NCI-H510A (cell line): ENCODE results near the gene MROH7.

Source experiments
- DNase-seq: peaks from one replicate; lab custom pipeline; 2025; lab: John Stamatoyannopoulos, UW

Gene MROH7

DNA sequence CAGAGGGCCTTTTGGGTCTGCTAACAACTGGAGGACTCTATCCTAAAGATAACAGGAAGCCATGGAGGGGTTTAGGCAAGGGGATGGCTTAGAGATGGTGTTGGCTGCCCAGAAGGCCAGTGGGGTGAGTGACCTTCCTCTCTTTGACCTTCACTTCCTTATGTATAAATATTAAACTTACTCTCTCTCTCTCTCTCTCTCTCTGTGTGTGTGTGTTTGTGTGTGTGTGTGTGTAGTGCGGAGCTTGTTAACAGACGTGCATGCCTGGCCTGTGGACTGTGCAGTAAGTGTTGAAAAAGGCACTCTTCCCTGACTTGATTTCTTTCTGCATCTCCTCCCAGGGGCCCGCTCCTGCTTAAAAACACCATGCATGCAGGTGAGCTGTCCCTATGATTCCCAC, 10.0 kb downstream of the MROH7 start:
- no peak for DNase-seq

- no peak for DNase-seq
Measured at GRCh38 chr1:54652168-54652567, 10.6 kb downstream of the MROH7 start.

GRCh38 chr1:54653036-54653435, 11.4 kb downstream of the MROH7 start:
- no peak for DNase-seq

DNA sequence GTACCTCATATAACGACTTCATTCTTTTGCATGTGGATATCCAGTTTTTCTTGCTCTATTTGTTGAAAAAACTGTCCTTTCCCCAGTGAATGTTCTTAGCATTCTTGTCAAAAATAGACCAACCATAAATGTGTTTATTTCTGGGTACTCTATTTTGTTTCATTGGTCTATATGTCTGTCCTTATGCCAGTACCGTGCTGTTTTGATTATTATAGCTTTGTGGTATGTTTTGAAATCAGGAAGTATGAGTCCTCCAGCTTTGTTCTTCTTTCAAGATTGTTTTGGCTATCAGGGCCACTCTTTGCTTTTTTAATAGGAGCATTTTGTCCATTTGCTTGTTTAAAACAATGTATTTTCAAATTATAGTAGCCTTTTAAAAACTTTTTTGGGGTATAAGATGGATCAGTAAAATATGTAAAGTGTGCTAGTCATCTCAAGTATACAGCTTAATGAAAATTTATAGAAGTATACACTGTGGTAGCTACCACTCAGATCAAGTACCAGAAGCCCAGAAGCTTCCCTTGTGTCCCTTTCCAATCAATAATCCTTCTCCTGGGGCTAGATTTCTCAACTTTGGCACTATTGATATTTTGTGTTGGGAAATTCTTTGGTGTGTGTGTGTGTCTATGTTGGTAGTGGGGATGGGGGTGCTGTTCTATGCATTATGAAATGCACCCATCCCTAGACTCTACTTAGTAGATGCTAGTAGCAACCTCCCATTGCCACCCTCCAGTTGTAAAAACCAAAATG, 16.8 kb downstream of the MROH7 start:
- DNase-seq, result no peak

GRCh38 chr1:54663725-54664124, 22.1 kb downstream of the MROH7 start:
- DNase-seq, result no peak

- DNase-seq, result no peak
Measured at GRCh38 chr1:54664364-54664763, 22.8 kb downstream of the MROH7 start.

- no peak for DNase-seq
Measured at GRCh38 chr1:54665852-54666251, 24.3 kb downstream of the MROH7 start.

GRCh38 chr1:54666333-54666732, 24.7 kb downstream of the MROH7 start:
- no peak for DNase-seq

- DNase-seq, result no peak
Measured at GRCh38 chr1:54667797-54668196, 26.2 kb downstream of the MROH7 start.

GRCh38 chr1:54668567-54668966, 27.0 kb downstream of the MROH7 start:
- no peak for DNase-seq

DNA sequence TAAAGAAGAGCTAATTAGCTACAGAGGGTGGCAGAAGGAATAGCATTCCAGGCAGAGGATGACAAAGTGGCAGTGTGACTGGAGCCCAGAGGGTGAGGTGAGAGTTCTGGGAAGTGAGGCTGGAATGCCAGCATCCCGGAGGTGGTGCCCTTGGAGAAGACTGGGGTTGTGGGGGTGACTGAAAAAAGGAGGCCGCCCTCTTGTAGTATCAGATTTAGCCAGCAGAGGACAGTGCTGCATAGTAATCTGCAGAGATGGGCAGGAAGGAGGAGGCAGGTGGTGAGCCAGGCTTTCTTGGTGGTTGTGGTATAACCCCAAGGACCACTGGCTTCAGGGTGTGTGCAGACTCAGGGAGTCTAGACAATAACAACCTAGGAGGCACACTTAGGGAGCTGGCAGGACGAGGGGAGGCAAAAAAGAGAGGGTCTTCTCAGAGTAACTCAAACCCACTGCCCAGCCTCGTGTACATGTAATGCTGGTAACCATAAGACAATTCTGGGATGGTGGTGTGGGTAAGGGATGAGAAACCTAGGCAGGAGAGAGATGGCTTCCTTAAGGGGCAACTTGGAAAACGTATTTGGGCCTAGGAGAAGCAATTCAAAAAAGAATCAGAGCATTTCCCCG, 30.5 kb downstream of the MROH7 start:
- DNase-seq, result peak; percentile 13

GRCh38 chr1:54678776-54679643, 37.4 kb downstream of the MROH7 start:
- no peak for DNase-seq

GRCh38 chr1:54679706-54680105, 38.1 kb downstream of the MROH7 start:
- DNase-seq, result no peak

DNA sequence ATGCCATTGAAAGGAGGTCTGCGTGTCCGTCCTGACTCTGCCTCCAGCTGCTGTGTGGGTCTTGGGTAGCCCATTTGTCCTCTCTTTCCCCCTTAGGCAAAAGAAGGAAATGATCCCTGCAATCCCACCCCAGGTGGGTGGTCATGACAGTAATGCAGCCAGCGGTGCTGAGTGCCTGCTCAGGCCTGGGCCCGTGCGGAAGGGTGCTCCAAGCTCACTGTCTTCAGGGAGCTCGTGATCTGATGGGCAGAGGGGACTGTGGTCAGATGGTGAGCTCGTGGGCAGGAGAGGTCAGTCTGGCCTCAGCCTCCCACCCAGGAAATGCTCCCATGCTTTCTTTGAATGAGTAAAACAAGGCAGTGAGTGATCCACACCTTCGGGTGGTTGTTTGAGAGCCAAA, 38.8 kb downstream of the MROH7 start:
- DNase-seq, result no peak

DNA sequence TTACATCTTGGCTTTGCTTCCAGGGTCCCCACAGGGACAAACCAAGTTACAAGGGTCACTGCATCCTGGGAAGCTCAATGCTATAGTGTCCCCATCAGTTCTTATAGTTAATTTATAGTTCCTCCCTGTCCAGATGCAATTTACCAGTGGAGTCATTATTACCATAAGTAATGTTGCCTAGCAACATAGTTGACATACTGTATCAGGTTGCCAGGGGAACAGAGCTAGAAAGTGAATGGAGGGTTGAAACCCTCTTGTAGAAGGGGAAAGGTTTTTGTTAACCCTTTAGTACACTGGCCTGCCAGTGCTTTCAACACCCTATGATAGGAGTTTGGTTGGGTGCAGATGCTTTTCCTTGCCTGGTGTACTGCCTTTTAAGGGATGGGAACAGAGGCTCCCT, 39.8 kb downstream of the MROH7 start:
- peak; percentile 56 for DNase-seq

DNA sequence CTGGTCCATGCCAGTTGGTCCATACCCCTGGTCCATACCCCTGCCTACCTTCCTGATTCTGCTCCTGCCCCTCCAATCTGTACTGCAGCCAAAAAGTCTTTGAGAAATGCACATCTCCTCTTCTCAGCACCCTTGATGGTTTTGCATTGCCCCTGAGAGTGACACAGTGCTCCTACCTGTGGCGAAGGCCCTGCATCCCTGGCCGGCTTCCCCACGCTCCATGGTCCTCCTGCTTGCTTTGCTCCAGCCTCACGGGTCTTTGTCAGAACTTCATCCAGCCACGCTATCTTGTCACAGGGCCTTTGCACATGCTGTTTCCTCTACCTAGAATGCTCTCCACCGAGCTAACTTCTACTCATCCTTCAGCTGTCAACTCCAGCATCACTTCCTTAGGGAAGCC, 41.9 kb downstream of the MROH7 start:
- no peak for DNase-seq

DNA sequence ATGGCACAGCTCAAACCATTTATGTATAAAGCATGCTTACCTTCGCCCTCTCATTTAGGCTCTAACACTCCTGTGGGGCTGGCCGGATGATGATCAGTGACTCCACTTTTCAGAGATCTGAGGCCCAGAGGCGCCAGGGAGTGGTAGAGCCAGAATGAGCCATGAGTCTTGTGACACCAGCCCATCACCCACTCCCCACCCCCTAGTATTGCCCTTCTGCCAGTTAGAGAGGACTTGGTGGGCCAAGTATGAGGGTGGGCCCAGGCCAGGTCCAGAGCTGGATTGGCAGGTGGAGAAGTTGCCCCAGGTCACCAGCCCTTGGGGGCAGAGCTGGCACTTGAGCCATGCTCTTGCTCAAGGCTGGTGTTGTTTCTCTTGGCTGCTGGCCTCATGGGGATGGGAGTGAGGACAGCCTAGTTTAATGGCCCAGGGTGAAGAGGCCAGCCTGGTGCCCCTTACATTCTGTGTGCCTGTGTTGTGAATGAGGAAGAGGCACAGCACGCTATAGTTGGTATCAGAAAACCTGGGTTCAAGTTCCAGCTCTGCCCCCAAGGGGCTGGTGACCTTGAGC, 43.8 kb downstream of the MROH7 start:
- DNase-seq, result no peak

- DNase-seq, result no peak
Measured at GRCh38 chr1:54686155-54686554, 44.6 kb downstream of the MROH7 start.

DNA sequence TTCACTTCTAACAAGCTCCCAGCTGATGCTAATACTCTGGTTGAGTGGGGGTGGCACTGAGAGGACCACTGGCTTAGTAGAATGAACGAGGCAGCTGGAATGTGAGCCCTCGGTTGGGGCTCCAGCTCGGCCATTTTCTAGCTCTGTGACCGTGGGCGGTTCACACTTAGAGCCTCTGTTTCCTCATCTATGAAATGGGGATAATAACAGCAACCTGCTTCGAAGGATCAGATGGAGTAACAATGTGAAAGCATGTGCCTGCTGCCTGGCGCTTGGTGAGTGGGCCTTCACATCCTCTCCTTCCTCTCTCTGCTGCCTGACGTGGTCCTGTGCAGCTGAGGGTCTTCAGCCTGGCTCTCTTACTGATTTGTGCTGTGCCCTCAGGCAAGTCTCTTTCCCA, 53.2 kb downstream of the MROH7 start:
- no peak for DNase-seq

DNA sequence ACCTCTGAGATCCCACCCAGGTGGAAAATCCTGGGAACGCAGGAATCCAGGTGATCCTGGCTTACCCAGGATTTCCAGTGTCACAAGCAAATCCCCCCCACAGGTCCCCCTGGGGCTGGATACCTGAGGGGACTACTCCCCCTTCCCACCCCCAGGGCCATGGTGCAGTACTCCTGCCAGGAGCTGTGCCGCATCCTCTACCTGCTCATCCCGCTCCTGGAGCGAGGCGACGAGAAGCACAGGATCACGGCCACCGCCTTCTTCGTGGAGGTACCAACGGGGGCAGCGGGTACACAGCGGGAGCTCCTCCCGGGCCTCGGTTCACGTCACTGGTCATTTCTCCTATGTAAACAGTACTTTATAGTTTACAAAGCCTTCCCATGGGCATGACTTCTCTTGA, 53.6 kb downstream of the MROH7 start:
- no peak for DNase-seq

- DNase-seq, result no peak
Measured at GRCh38 chr1:54695764-54696163, 54.2 kb downstream of the MROH7 start.

- DNase-seq, result no peak
Measured at GRCh38 chr1:54696262-54696661, 54.7 kb downstream of the MROH7 start.

DNA sequence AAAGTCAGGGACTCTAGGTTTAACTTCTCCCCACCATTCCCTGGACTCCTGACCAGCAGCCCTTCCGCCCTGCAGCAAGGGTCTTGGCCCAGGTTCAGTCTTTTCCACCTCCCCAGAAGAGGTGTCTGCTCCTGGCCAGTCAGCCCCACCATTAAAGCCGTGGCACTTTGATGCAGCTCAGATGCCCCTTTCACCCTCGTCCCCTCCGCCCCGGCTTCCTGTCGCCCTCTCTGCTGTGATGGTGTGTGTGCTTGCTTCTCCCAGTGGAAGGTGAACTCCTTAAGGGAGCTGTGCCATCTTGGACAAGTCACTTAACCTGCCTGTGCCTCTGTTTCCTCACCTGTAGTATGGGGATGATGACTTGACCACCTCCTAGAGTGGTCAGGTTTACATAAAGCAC, 56.3 kb downstream of the MROH7 start:
- DNase-seq, result no peak
